CD14-positive monocyte (primary cell): Measurements from ENCODE around the gene ELOVL1. TPM values are rescaled to one million over a fixed set of nuclear protein-coding genes. Genes with fewer than 3 reads are reported as not detected.
A peak's percentile ranks its signal among the peaks of the same experiment; 100 is the strongest.

Experiments used
- DNase-seq, 3 donors: peaks; one replicate each; pipeline ENCODE4 v3.0.0-alpha.2; 2011 to 2022
- H2AFZ ChIP-seq: 2 replicates; pipeline ENCODE4 v1.6.0; 2012; ENCODE audit warnings: mild to moderate bottlenecking, low read depth, low read length, inconsistent platforms; ENCODE audit not compliant: insufficient read depth, poor library complexity, severe bottlenecking
- H3K27ac ChIP-seq, 2 donors: 1 replicate in 1 of 2; 2 replicates in 1 of 2; pipeline ENCODE4 v1.5.1; 2012 to 2013; ENCODE audit warnings: low read length in 2 of 2, control low read depth in 1 of 2, inconsistent platforms in 1 of 2, low read depth in 1 of 2, mild to moderate bottlenecking in 1 of 2
- H3K27me3 ChIP-seq, 2 donors: one replicate each; pipeline versions ENCODE4 v1.6.0 to v1.6.1; 2011 to 2013; ENCODE audit warnings: low read length in 2 of 2; ENCODE audit not compliant: control insufficient read depth in 2 of 2, insufficient read depth in 2 of 2
- H3K36me3 ChIP-seq, 2 donors: replicated peaks in 1 of 2; 1 replicate in 1 of 2; 2 replicates in 1 of 2; pipeline versions ENCODE4 v1.5.1 to v1.6.1; 2012 to 2013; ENCODE audit warnings: low read length in 2 of 2, control low read depth in 1 of 2, inconsistent platforms in 1 of 2, mild to moderate bottlenecking in 1 of 2; ENCODE audit not compliant: insufficient read depth in 2 of 2, control insufficient read depth in 1 of 2
- H3K4me1 ChIP-seq, 2 donors: 1 replicate in 1 of 2; 2 replicates in 1 of 2; pipeline versions ENCODE4 v1.5.1 to v1.6.1; 2012 to 2013; ENCODE audit warnings: low read length in 2 of 2, control low read depth in 1 of 2, inconsistent platforms in 1 of 2, mild to moderate bottlenecking in 1 of 2, moderate library complexity in 1 of 2; ENCODE audit not compliant: insufficient read depth in 2 of 2, control insufficient read depth in 1 of 2
- H3K4me2 ChIP-seq: replicated peaks from 2 replicates; pipeline ENCODE3; 2012; ENCODE audit warnings: low read length, moderate library complexity, mild to moderate bottlenecking; ENCODE audit not compliant: poor library complexity, severe bottlenecking; ENCODE audit errors: extremely low read depth
- H3K4me3 ChIP-seq, 3 experiments: fragments of 200-600 bp in 1 of 3; sonication (generic) in 1 of 3; replicated peaks in 1 of 3; 1 replicate in 2 of 3; 2 replicates in 1 of 3; pipeline ENCODE4 v1.5.1; 2011 to 2013; ENCODE audit warnings: low read length in 3 of 3, mild to moderate bottlenecking in 3 of 3, control low read depth in 2 of 3, low read depth in 2 of 3, inconsistent platforms in 1 of 3, moderate library complexity in 1 of 3
- H3K79me2 ChIP-seq: 2 replicates; pipeline ENCODE4 v1.6.0; 2012; ENCODE audit warnings: mild to moderate bottlenecking, control low read depth, inconsistent platforms, low read length, moderate library complexity; ENCODE audit not compliant: insufficient read depth
- H3K9ac ChIP-seq: 2 replicates; pipeline ENCODE4 v1.6.0; 2017; ENCODE audit warnings: low read length, mild to moderate bottlenecking; ENCODE audit not compliant: insufficient read depth, poor library complexity, severe bottlenecking
- H3K9me3 ChIP-seq, 2 donors: replicated peaks in 1 of 2; 1 replicate in 1 of 2; 2 replicates in 1 of 2; pipeline versions ENCODE4 v1.5.1 to v1.6.1; 2012 to 2013; ENCODE audit warnings: low read length in 2 of 2, control low read depth in 1 of 2; ENCODE audit not compliant: control insufficient read depth in 1 of 2, insufficient read depth in 1 of 2
- H4K20me1 ChIP-seq: 2 replicates; pipeline ENCODE4 v1.6.0; 2012; ENCODE audit warnings: mild to moderate bottlenecking, low read length, control low read depth, moderate library complexity; ENCODE audit not compliant: insufficient read depth
- H3K27ac Mint-ChIP-seq, 7 donors: one replicate each; pipeline ENCODE4 v1.8.0; 2020; ENCODE audit warnings: mild to moderate bottlenecking in 7 of 7, mixed read lengths in 7 of 7, moderate library complexity in 6 of 7, inconsistent platforms in 2 of 7
- H3K27me3 Mint-ChIP-seq, 3 donors: one replicate each; pipeline ENCODE4 v1.8.0; 2021 to 2022; ENCODE audit warnings: low read depth in 3 of 3, mild to moderate bottlenecking in 3 of 3, mixed read lengths in 3 of 3, moderate library complexity in 3 of 3, inconsistent platforms in 1 of 3
- H3K36me3 Mint-ChIP-seq, 2 donors: one replicate each; pipeline ENCODE4 v1.8.0; 2020; ENCODE audit warnings: mixed read lengths in 2 of 2, inconsistent platforms in 1 of 2, mild to moderate bottlenecking in 1 of 2
- H3K4me1 Mint-ChIP-seq: one replicate; pipeline ENCODE4 v1.8.0; 2020; ENCODE audit warnings: mild to moderate bottlenecking, mixed read lengths
- H3K4me3 Mint-ChIP-seq, 2 donors: one replicate each; pipeline ENCODE4 v1.8.0; 2020; ENCODE audit warnings: mild to moderate bottlenecking in 2 of 2, mixed read lengths in 2 of 2, moderate library complexity in 1 of 2
- H3K9me3 Mint-ChIP-seq, 7 donors: one replicate each; pipeline ENCODE4 v1.8.0; 2020 to 2022; ENCODE audit warnings: mixed read lengths in 7 of 7, mild to moderate bottlenecking in 6 of 7, moderate library complexity in 6 of 7, inconsistent platforms in 2 of 7
- WGBS: methylation state at CpG from one replicate; pipeline ENCODE4 v1.1.5; 2013; ENCODE audit warnings: missing lambda C conversion rate; ENCODE audit not compliant: insufficient coverage; 5-methylcytosine and 5-hydroxymethylcytosine counted together
- intact Hi-C, 2 donors: fragments of 100-400 bp; cut with micrococcal nuclease; formaldehyde crosslinking; loops; one replicate each; pipeline versions ENCODE4 v1.15.0 to v1.15.1; 2023
- polyA plus RNA-seq, 3 donors: library from polyadenylated mRNA; depleted of rRNA in 1 of 3; unstranded in 2 of 3; stranded (reverse) in 1 of 3; fragments of 300-500 nt in 2 of 3; fragments of >200 nt in 1 of 3; fragmentation: Illumina TruSeq in 2 of 3; gene quantifications; 1 replicate in 2 of 3; 2 replicates in 1 of 3; pipeline ENCODE4 v1.2.3, GENCODE V29; 2012 to 2021
- TF ChIP-seq, protein P1 (sequence below): fragments of 200-600 bp; IDR thresholded peaks from one replicate; pipeline ENCODE4 v1.8.0; 2022; ENCODE audit warnings: antibody characterized with exemption, mild to moderate bottlenecking

The ELOVL1 gene
- polyA plus RNA-seq, 3 donors: 135 to 151 (median 148) TPM

DNA sequence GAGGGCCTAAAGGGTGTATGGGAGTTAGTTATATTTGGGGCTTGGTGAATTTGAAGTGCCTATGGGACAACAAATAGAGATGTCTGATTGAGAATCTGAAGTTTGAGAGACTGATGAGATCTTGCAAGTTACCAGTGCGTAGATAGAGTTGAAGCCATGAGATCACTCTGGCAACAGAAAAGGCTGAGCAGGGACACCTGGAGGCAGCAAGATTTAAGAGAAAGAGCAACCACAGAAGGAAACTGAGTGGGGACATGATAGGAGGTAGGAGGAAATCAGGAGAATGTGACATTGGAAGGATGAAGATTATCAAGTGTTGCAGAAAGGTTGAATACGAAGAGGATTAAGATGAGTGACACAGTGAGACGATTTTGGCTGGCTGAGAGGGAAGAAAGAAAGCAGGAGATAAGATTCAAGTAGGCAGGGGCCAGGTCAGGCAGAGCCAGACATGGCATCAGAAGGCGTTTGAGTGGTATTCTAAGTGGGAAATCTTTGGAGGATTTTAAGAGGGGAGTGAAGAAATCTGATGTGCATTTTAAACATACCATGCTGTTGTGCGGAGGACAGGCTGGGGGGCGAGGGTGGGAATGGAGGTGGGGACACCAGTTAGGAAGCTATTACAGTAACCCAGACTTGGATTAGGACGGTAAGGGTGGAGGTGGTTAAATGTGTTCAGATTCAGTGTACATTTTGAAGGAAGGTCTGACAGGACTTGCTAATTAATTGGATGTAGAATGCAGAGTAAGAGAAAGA, 33.2 kb downstream of the ELOVL1 start:
- Histone ChIP-seq H3K27me3 (no peaks in the 10 kb centered on the region), H3K9ac (no peak overlapping the region), H3K79me2 (no peaks in the 10 kb centered on the region), H3K4me1 (peaks cover 12 to 15% of the 10 kb centered on the region in 2 donors), H3K9me3 (no peaks in the 10 kb centered on the region), H4K20me1 (no peaks in the 10 kb centered on the region), H3K4me2 (no peak overlapping the region), H3K36me3 (no peaks in the 10 kb centered on the region), H3K4me3 (no peak overlapping the region), H3K27ac (no peak overlapping the region), H2AFZ (no peak overlapping the region)
- TF ChIP-seq, protein P1, sequence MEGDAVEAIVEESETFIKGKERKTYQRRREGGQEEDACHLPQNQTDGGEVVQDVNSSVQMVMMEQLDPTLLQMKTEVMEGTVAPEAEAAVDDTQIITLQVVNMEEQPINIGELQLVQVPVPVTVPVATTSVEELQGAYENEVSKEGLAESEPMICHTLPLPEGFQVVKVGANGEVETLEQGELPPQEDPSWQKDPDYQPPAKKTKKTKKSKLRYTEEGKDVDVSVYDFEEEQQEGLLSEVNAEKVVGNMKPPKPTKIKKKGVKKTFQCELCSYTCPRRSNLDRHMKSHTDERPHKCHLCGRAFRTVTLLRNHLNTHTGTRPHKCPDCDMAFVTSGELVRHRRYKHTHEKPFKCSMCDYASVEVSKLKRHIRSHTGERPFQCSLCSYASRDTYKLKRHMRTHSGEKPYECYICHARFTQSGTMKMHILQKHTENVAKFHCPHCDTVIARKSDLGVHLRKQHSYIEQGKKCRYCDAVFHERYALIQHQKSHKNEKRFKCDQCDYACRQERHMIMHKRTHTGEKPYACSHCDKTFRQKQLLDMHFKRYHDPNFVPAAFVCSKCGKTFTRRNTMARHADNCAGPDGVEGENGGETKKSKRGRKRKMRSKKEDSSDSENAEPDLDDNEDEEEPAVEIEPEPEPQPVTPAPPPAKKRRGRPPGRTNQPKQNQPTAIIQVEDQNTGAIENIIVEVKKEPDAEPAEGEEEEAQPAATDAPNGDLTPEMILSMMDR: no peak
- intact Hi-C loops: no loop called here
- Mint-ChIP-seq H3K27ac (peak overlapping the region in 1 of 7 donors; percentile 13), H3K36me3 (no peaks in the 10 kb centered on the region), H3K4me3 (no peak overlapping the region), H3K4me1 (peaks cover 15% of the 10 kb centered on the region), H3K9me3 (no peaks in the 10 kb centered on the region), H3K27me3 (peaks cover 0 to 4% (median 3%) of the 10 kb centered on the region in 3 donors)
- WGBS: 72% methylated on average over 7 of the region's 7 CpGs
- no peak for DNase-seq

GRCh38 chr1:43331688-43332087, 36.1 kb downstream of the ELOVL1 start:
- Histone ChIP-seq H2AFZ (no peak overlapping the region), H3K9me3 (peaks cover 0 to 4% of the 10 kb centered on the region in 2 donors), H4K20me1 (no peaks in the 10 kb centered on the region), H3K4me2 (no peak overlapping the region), H3K36me3 (no peaks in the 10 kb centered on the region), H3K79me2 (no peaks in the 10 kb centered on the region), H3K9ac (no peak overlapping the region), H3K4me1 (peaks cover 13 to 16% of the 10 kb centered on the region in 2 donors), H3K27me3 (no peaks in the 10 kb centered on the region), H3K4me3 (no peak overlapping the region), H3K27ac (no peak overlapping the region)
- Mint-ChIP-seq H3K27ac (no peak overlapping the region), H3K4me1 (peaks cover 12% of the 10 kb centered on the region), H3K36me3 (no peaks in the 10 kb centered on the region), H3K9me3 (peaks cover 4 to 12% (median 7%) of the 10 kb centered on the region in 7 donors), H3K4me3 (no peak overlapping the region), H3K27me3 (peaks cover 0 to 6% (median 4%) of the 10 kb centered on the region in 3 donors)
- intact Hi-C loops: no loop called here
- TF ChIP-seq, protein P1: no peak
- DNase-seq: no peak
- WGBS: 94% methylated on average over 4 of the region's 5 CpGs
